ENCODE measurements around the gene RASGEF1B.

RASGEF1B gene

GRCh38 chr4:81392164-81392563 is 79.5 kb downstream of the RASGEF1B start:
- DNase-seq, result no peak

GRCh38 chr4:81389720-81390119 is 82.0 kb downstream of the RASGEF1B start:
- no peak for DNase-seq

- no peak for DNase-seq
Measured at GRCh38 chr4:81380437-81380836, 91.3 kb downstream of the RASGEF1B start.

GRCh38 chr4:81378386-81378785 is 93.3 kb downstream of the RASGEF1B start:
- no peak for DNase-seq

- DNase-seq, result no peak
Measured at GRCh38 chr4:81377191-81377590, 94.5 kb downstream of the RASGEF1B start.

GRCh38 chr4:81376720-81377119 is 95.0 kb downstream of the RASGEF1B start:
- DNase-seq, result no peak

Data from hippocampal formation (tissue), 2 donors.